GM23248 (cell line): ENCODE data around the gene RAB4B. TPM values are rescaled to one million over a fixed set of nuclear protein-coding genes. Genes with fewer than 3 reads are reported as not detected.

Source experiments
- DNase-seq: peaks from one replicate; pipeline ENCODE4 v3.0.0-alpha.2; 2015
- H2AFZ ChIP-seq: fragments of 200-600 bp; sonication (generic); 2 replicates; pipeline ENCODE4 v1.6.1; 2016; ENCODE audit warnings: antibody characterized with exemption
- H3F3A ChIP-seq: fragments of 200-600 bp; sonication (generic); 2 replicates; pipeline ENCODE4 v1.6.1; 2016; ENCODE audit warnings: mild to moderate bottlenecking, antibody characterized with exemption, mixed run types; ENCODE audit not compliant: insufficient read depth
- H3K27ac ChIP-seq: fragments of 200-600 bp; sonication (generic); 2 replicates; pipeline ENCODE4 v1.5.1; 2016; ENCODE audit warnings: mild to moderate bottlenecking
- H3K27me3 ChIP-seq: fragments of 200-600 bp; sonication (generic); replicated peaks from 2 replicates; pipeline ENCODE4 v1.6.1; 2016; ENCODE audit warnings: mild to moderate bottlenecking; ENCODE audit not compliant: insufficient read depth
- H3K36me3 ChIP-seq: fragments of 200-600 bp; sonication (generic); 2 replicates; pipeline ENCODE4 v1.6.1; 2016; ENCODE audit warnings: low read depth, mild to moderate bottlenecking
- H3K4me1 ChIP-seq: fragments of 200-600 bp; sonication (generic); 2 replicates; pipeline ENCODE4 v1.6.1; 2016; ENCODE audit warnings: mild to moderate bottlenecking; ENCODE audit not compliant: insufficient read depth
- H3K4me2 ChIP-seq: fragments of 200-600 bp; sonication (generic); one replicate; pipeline ENCODE4 v1.6.1; 2016; ENCODE audit warnings: mild to moderate bottlenecking; ENCODE audit not compliant: unreplicated experiment
- H3K4me3 ChIP-seq: fragments of 200-600 bp; sonication (generic); 2 replicates; pipeline ENCODE4 v1.5.1; 2016; ENCODE audit warnings: mild to moderate bottlenecking
- H3K79me2 ChIP-seq: fragments of 200-600 bp; sonication (generic); 2 replicates; pipeline ENCODE4 v1.6.1; 2016; ENCODE audit warnings: mild to moderate bottlenecking; ENCODE audit not compliant: insufficient read depth
- H3K9ac ChIP-seq: fragments of 200-600 bp; sonication (generic); 2 replicates; pipeline ENCODE4 v1.6.1; 2016; ENCODE audit warnings: mild to moderate bottlenecking
- H3K9me2 ChIP-seq: fragments of 200-600 bp; sonication (generic); 2 replicates; pipeline ENCODE4 v1.6.1; 2016; ENCODE audit warnings: mixed run types, mild to moderate bottlenecking, moderate library complexity; ENCODE audit not compliant: insufficient read depth
- H3K9me3 ChIP-seq: fragments of 200-600 bp; sonication (generic); one replicate; pipeline ENCODE4 v1.6.1; 2017; ENCODE audit warnings: low read depth
- H4K20me1 ChIP-seq: fragments of 200-600 bp; sonication (generic); 2 replicates; pipeline ENCODE4 v1.6.0; 2016; ENCODE audit not compliant: insufficient read depth
- EZH2 ChIP-seq: fragments of 200-600 bp; sonication (generic); IDR thresholded peaks from 2 replicates; pipeline ENCODE4 v1.6.1; 2018; ENCODE audit warnings: antibody characterized with exemption, mild to moderate bottlenecking; ENCODE audit not compliant: insufficient read depth, poor library complexity, severe bottlenecking
- EZH2phosphoT487 ChIP-seq: fragments of 200-600 bp; sonication (generic); IDR thresholded peaks from 2 replicates; pipeline ENCODE4 v1.6.1; 2018; ENCODE audit warnings: antibody characterized with exemption, moderate library complexity, mild to moderate bottlenecking, low read depth; ENCODE audit not compliant: insufficient read depth
- WGBS, 2 experiments: methylation state at CpG; one replicate each; pipeline ENCODE4 v1.1.6; 2015 to 2017; ENCODE audit warnings: low lambda C conversion rate in 2 of 2, low coverage in 1 of 2; ENCODE audit errors: missing lambda C conversion rate in 2 of 2; 5-methylcytosine and 5-hydroxymethylcytosine counted together
- in situ Hi-C: fragments of 300-500 bp; cut with MboI; formaldehyde crosslinking; loops from 2 replicates; pipeline ENCODE4 v1.15.0; 2020
- polyA plus RNA-seq: library from polyadenylated mRNA; unstranded; fragments of >200 nt; fragmentation: Nextera tagmentation; extraction: Ambion mirVana; gene quantifications from 2 replicates; pipeline ENCODE4 v1.2.1, GENCODE V29; 2016
- total RNA-seq: library from RNA; depleted of rRNA; stranded (reverse); fragments of >200 nt; shearing (Covaris generic); gene quantifications from 2 replicates; pipeline ENCODE4 v1.2.3, GENCODE V29; 2014

The RAB4B gene
- total and polyA plus RNA-seq, 2 experiments from 2014 or later, result 23.2 to 25.6 TPM

- no peaks in the 10 kb centered on the region for H3K27me3 ChIP-seq
- H3K4me3 ChIP-seq, result peak overlapping the region; percentile 92
- H3K9me2 ChIP-seq, result no peaks in the 10 kb centered on the region
- in situ Hi-C loops, result no loop called here
- H3K4me1 ChIP-seq, result peaks cover 34% of the 10 kb centered on the region
- no peaks in the 10 kb centered on the region for H3K36me3 ChIP-seq
- H3K9ac ChIP-seq, result peak overlapping the region; percentile 90
- H2AFZ ChIP-seq, result no peak overlapping the region
- H3K79me2 ChIP-seq, result peaks cover 76% of the 10 kb centered on the region
- WGBS, 2 experiments, result 30 to 31% methylated on average over 12 to 13 of the region's 13 CpGs
- TF ChIP-seq EZH2, result no peak
- TF ChIP-seq EZH2phosphoT487, result no peak
- peak overlapping the region; percentile 35 for H3K27ac ChIP-seq
- 0 out of 2 replicates have a peak, but pooled peaks cover 4% of the 10 kb centered on the region for H4K20me1 ChIP-seq
- no peaks in the 10 kb centered on the region for H3K9me3 ChIP-seq
- peak; percentile 48 for DNase-seq
- H3K4me2 ChIP-seq, result peak overlapping the region; percentile 51
- peaks cover 27% of the 10 kb centered on the region for H3F3A ChIP-seq
These were observed 23.6 kb downstream of the RAB4B start for GRCh38 chr19:40801426-40802299.

- Histone ChIP-seq H2AFZ (no peak overlapping the region), H3K79me2 (peaks cover 84% of the 10 kb centered on the region), H3F3A (peaks cover 29% of the 10 kb centered on the region), H3K4me3 (peak overlapping the region; percentile 54), H3K27ac (peak overlapping the region; percentile 35), H3K9me3 (no peaks in the 10 kb centered on the region), H3K36me3 (0 out of 2 replicates have a peak, but pooled peaks cover 5% of the 10 kb centered on the region), H3K4me2 (peak overlapping the region; percentile 51), H3K9me2 (no peaks in the 10 kb centered on the region), H3K4me1 (peaks cover 35% of the 10 kb centered on the region), H3K9ac (peak overlapping the region; percentile 90), H4K20me1 (0 out of 2 replicates have a peak, but pooled peaks cover 4% of the 10 kb centered on the region), H3K27me3 (no peaks in the 10 kb centered on the region)
- peak; percentile 35 for DNase-seq
- no peak for TF ChIP-seq EZH2
- no peak for TF ChIP-seq EZH2phosphoT487
- in situ Hi-C loops, result no loop called here
- 15 to 19% methylated on average over 11 of the region's 11 CpGs for WGBS, 2 experiments
These were observed 24.5 kb downstream of the RAB4B start for GRCh38 chr19:40802300-40803169.

- Histone ChIP-seq H3K9ac (peak overlapping the region; percentile 90), H2AFZ (no peak overlapping the region), H3K27ac (peak overlapping the region; percentile 35), H3K4me1 (peaks cover 30% of the 10 kb centered on the region), H4K20me1 (0 out of 2 replicates have a peak, but pooled peaks cover 4% of the 10 kb centered on the region), H3K36me3 (0 out of 2 replicates have a peak, but pooled peaks cover 9% of the 10 kb centered on the region), H3K27me3 (no peaks in the 10 kb centered on the region), H3K9me2 (no peaks in the 10 kb centered on the region), H3K4me3 (peak overlapping the region; percentile 54), H3K79me2 (peaks cover 92% of the 10 kb centered on the region), H3K4me2 (peak overlapping the region; percentile 51), H3K9me3 (no peaks in the 10 kb centered on the region), H3F3A (peaks cover 24% of the 10 kb centered on the region)
- WGBS, 2 experiments, result 49 to 56% methylated on average over 9 of the region's 9 CpGs
- TF ChIP-seq EZH2, result no peak
- no peak for TF ChIP-seq EZH2phosphoT487
- in situ Hi-C loops, result no loop called here
- no peak for DNase-seq
These were observed 25.3 kb downstream of the RAB4B start for GRCh38 chr19:40803170-40803856.
